Middle frontal gyrus (tissue), 1 donor: ENCODE measurements around the gene NOVA2.
A peak's percentile ranks its signal among the peaks of the same experiment; 100 is the strongest.

Source experiments
- DNase-seq: peaks from one replicate; pipeline ENCODE4 v3.0.0-alpha.2; 2015; ENCODE audit warnings: low spot score; ENCODE audit errors: extremely low spot score

NOVA2 gene, protein sequence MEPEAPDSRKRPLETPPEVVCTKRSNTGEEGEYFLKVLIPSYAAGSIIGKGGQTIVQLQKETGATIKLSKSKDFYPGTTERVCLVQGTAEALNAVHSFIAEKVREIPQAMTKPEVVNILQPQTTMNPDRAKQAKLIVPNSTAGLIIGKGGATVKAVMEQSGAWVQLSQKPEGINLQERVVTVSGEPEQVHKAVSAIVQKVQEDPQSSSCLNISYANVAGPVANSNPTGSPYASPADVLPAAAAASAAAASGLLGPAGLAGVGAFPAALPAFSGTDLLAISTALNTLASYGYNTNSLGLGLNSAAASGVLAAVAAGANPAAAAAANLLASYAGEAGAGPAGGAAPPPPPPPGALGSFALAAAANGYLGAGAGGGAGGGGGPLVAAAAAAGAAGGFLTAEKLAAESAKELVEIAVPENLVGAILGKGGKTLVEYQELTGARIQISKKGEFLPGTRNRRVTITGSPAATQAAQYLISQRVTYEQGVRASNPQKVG

GRCh38 chr19:45973553-45974338 is at the start of gene NOVA2:
NOVA2 (minus strand) TSS chr19:45973865; CDS start chr19:45973351, 514 bp downstream.
- peak; percentile 66 for DNase-seq

DNA sequence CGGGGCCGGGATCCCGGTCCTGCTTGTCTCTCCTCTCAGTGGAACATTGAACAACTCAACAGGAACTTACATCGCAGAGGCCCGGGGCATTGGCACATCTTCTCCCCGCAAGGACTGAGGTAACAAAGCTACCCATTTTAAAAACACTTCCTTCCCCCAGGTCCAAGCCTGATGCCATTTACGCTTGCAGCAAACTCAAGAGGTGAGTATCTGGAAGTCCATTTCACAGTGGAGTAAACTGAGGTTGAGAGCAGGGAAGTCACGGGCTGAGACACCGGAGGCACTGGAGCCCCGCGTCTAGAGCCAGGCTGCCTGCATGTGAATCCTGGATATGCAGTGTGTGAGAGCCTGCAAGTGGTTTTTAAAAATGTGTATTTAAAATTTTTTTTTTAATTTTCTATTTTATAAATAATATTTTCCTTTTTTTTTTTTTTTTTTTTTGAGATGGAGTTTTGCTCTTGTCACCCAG is 49.7 kb upstream of the NOVA2 start:
- DNase-seq, result no peak

GRCh38 chr19:46022431-46023310 is 49.0 kb upstream of the NOVA2 start, which contains the start of gene PGLYRP1:
PGLYRP1 (minus strand) TSS chr19:46023053; CDS start chr19:46023021, 32 bp downstream.
- DNase-seq, result no peak

DNA sequence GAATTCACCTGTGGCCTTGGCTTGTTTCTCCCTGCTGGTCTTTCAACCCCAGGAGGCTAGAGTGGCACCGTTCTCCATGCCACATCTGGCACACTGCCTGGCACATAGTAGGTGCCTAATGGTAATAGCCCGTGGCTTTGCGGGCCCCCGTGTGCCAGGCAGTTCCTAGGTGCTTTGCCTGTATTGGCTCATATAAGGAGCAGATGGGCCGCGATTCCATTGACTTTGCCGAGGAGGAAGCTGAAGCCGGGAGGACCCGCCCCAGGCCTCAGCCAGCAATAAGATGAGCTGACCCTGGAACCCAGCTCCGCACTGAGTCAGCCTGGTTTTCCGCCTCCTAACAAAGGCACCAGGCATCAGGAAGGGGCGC is 48.4 kb upstream of the NOVA2 start:
- no peak for DNase-seq

DNA sequence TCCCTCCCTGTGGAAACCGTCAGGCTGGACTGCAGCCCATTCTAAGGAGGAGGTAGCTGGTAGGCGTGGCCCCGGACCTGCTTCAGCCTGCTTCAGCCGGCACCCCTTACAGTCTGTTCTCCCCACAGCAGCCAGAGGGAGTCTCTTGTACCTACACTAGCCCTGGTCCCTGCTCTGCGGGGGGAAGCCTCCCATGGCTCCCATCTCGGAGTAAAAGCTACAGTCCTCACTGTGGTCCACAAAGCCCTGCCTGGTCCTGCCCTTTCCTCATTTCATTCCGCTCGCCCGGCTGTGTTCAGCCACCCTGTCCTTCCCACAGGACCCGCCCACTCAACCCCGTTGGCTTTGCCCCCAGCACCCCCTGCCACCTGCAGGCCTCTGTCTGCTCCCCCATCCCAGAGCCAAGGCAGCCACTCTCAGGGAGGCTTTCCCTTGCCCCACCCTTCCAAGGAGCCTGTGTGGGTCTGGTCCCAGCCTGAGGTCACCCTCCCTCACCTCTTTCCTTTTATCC is 47.9 kb upstream of the NOVA2 start:
- DNase-seq, result no peak

DNA sequence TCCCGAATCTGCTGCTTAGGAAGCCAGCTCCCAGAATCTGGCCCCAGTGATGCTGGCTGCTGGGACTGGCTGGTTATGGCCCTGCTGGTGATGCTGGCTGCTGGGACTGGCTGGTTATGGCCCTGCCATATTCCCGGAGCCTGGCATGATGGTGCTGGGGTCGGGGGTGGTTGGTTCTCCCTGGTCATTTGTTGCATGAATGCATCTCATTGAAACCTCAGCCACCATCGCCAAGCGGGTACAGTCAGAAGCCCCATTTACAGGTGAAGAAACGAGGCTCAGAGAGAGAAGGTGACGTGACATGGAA is 47.1 kb upstream of the NOVA2 start:
- no peak for DNase-seq

GRCh38 chr19:46019270-46019669 is 45.6 kb upstream of the NOVA2 start:
- DNase-seq, result no peak

DNA sequence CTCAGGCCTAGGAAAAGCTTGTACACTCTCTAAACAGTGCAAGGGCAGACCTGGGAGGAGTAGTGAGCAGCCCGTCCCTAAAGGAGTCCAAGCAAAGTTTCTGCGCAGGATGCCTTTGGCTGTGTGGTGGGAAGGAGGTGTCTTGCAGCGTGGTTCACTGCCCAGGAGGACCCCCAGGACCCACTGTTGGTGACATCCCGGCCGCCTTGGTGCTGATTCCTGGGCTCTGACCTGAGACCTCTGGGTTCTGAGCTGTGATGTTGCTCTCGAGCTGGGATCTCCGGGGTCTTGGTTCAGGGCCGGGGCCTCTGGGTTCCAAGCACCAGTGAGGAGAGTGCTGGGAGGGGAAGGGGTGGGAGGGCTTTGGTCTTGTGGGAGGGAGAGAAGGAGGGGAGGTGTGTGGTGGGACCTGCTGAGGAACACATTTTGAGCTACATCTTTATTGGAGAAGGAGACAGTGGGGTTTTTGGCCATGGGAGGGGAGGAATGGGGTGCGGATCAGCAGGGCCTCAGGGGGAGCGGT is 45.1 kb upstream of the NOVA2 start:
- no peak for DNase-seq

DNA sequence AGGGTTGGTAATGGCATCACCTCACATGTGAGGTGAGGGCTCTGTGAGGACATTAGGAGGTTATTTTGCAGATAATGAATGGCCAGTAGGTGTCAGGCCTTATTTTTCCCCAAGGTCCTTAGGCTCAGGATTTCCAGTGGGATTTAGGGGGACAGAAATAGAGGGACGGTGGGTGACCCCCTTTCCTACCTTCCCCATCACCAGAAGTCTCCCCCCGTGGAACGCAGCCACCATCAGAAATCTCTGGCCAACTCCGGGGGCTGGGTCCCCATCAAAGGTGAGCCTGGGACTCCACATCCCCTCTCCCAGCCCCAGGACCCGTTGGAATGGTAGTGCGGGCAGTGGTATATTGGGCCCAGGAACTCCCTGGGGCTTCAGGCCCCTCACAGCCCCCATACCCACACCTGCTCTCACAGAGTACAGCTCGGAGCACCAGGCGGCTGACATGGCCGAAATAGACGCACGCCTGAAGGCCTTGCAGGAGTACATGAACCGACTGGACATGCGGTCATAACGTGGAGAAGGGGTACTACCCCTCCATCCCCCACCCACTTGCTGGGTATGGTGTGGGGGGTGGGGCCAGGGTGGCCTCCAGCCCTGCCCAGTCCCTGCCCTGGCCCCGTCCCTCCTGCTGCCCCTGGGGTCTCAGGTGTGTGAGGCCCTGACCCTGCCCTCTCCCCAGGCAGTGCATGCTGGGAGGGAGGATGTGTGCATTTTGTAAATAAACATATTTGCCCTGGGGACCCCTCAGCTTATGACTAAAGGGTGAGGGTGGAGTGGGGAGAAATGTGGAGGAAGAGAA is 44.4 kb upstream of the NOVA2 start:
- no peak for DNase-seq

DNA sequence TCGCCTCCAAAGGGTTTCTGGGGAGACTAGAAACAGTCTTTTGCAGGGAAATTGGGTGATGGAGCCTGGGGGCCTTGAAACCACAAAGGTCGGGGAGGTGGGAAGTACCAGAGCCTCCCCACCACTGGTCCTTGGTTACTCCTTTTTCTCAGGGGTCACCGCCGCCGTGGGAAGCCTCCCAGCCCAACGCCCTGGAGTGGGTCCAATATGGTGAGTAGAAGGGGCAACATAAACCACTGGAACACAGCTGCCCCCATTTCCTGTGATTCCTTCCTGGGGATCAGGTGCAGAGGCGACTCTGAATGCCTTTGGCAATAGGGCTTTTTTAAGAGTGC is 43.4 kb upstream of the NOVA2 start:
- DNase-seq, result no peak

GRCh38 chr19:46016426-46017094 is 42.9 kb upstream of the NOVA2 start:
- DNase-seq, result no peak

DNA sequence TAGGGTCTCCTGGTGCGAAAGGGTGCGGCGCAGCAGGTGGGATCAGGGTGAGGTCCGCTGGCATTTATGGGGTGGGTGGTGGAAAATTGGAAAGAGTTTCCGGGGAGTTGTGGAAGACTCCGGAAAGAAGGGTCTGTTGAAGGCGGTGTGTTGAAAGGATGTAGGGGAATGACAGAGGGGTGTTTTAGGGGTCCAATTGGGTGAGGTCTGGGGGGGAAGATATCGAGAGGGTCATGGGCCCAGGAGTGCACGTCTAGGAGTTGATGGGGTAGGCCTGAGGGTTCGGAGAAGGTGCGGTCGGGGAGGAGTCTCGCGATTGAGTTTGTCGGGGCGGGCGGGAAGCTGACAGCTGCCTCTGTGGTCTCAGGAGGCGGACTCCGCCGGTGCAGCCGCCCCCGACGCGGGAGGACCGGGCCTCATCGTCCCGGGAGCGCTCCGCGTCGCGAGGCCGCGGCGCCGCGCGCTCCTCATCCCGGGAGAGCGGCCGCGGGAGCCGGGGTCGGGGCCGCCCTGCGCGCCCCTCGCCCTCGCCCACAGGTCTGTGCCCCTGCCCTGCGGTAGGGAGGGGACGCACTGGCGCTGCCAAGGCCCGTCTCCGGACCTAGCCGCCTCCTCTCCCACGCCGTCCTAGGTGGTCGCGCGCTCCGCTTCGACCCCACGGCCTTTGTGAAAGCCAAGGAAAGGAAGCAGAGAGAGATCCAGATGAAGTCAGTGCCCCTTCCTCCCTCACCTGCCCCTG is 42.2 kb upstream of the NOVA2 start:
- no peak for DNase-seq

- DNase-seq, result no peak
These were observed 41.4 kb upstream of the NOVA2 start for GRCh38 chr19:46014941-46015686.

DNA sequence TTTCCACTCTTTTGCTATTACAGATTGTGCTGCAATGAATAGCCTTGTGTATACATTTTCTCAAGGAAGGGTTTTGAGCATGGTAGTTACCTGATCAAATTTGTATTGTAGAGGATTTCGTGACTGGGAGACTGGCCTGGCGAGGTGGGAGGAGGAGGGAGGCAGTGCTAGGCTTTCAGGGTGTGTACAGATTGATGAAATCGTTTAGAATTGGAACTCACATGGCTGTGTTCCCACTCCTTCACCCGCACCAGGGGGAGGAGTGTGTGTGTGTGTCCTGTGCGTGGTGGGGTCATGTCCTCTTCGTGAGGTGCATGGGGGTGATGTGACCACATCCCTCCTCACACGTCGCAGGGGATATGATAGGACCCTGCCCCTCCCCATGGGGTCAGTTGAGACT is 40.9 kb upstream of the NOVA2 start:
- no peak for DNase-seq

DNA sequence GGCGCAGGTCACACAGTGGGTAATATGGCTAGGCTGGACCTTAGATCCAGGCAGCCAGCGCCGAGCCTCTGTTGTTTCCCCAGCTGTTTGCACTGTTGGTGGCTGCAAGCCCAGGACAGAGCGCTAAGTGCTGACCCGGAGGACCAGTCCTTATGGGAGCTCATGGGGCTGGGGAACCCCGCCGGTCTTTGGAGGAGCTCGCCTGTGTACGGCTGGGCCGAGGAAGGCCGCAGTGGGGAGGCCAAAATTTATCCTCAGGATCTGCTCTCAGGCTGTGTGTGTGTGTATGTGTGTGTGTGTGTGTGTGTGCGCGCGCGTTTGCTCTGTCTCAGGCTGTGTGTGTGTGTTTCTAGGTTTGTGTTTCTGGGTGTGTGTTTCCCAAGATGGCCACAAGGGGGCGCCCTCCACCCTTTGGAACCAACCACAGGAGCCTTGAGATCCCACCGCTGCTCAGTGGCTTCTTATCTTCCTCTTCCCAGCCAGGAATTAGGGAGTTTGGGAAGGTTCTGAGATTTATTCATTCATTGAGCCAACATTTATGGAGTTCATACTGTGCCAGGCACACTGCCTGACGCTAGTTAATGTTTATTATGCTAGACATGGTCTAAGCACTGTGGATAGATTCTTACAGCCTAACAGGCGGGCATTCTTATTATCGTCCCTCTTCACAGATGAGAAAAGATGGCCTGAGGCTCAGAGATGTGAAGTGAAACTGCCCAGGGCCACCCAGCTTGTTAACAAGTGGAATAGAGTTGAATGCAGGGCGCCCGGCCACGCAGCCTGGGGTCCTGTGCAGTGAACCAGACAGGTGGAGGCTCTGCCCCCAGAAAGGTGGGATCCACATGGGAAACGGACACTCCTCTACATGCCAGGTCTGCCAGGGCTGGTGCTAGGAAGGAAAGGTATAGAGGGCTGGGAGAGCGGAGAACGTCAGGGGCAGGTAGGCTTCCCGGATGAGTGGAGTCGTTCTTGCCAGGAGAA is 36.2 kb upstream of the NOVA2 start:
- peak; percentile 43 for DNase-seq

DNA sequence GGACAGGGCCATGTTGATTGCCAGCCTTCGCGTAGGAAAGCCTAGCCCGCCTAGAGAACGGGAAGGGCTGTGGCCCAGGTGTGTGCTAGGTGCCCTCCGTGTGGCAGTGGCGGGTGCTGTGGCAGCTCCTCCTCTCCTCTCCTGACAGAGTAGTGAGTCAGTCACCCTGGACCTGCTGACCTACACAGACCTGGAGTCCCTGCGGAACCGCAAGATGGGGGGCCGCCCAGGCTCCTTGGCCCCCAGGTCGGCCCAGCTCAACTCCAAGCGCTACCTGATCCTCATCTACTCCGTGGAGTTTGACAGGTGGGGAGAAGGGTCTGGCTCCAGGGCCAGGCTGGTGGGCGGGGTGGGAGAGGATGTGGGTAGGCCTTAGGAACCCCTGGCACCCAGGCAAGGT is 32.7 kb upstream of the NOVA2 start:
- no peak for DNase-seq

GRCh38 chr19:46002678-46003275 is 29.1 kb upstream of the NOVA2 start:
- no peak for DNase-seq
